GM12864 (cell line): ENCODE data around the gene IFT172.

Source experiments
- DNase-seq: peaks from one replicate; pipeline ENCODE4 v3.0.0-alpha.2; 2011; ENCODE audit warnings: low read depth
- H3K4me3 ChIP-seq: 2 replicates; pipeline ENCODE4 v1.5.1; 2011; ENCODE audit warnings: mild to moderate bottlenecking, low read depth, low read length, control low read depth
- TF ChIP-seq, protein P1 (sequence below): IDR thresholded peaks from 2 replicates; pipeline ENCODE4 v1.5.1; 2011; ENCODE audit warnings: low read depth, mild to moderate bottlenecking, moderate library complexity, low read length, control low read depth, inconsistent platforms; ENCODE audit errors: missing control alignments

The IFT172 gene

DNA sequence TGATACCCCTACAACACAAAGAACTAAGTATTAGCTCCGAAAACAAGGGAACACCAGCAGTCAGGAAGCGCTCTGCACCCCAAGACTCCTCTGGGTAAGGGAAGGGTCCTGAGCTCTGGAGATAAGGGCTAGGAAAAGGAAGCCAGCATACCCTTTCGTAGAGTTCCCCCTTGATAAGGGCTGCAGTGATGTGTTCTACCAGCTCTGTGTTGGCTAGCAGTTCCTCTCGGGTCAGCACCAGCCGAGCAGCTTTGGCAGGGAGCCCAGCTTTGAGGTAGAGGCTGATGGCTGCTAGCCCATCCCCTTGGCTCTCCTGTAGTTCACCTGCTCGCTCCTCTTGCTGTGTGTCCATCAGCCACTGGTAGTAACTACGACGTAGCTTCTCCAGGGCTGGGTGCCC, 28.4 kb downstream of the IFT172 start:
- TF ChIP-seq, protein P1, sequence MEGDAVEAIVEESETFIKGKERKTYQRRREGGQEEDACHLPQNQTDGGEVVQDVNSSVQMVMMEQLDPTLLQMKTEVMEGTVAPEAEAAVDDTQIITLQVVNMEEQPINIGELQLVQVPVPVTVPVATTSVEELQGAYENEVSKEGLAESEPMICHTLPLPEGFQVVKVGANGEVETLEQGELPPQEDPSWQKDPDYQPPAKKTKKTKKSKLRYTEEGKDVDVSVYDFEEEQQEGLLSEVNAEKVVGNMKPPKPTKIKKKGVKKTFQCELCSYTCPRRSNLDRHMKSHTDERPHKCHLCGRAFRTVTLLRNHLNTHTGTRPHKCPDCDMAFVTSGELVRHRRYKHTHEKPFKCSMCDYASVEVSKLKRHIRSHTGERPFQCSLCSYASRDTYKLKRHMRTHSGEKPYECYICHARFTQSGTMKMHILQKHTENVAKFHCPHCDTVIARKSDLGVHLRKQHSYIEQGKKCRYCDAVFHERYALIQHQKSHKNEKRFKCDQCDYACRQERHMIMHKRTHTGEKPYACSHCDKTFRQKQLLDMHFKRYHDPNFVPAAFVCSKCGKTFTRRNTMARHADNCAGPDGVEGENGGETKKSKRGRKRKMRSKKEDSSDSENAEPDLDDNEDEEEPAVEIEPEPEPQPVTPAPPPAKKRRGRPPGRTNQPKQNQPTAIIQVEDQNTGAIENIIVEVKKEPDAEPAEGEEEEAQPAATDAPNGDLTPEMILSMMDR: no peak
- DNase-seq: no peak
- no peak overlapping the region for H3K4me3 ChIP-seq

DNA sequence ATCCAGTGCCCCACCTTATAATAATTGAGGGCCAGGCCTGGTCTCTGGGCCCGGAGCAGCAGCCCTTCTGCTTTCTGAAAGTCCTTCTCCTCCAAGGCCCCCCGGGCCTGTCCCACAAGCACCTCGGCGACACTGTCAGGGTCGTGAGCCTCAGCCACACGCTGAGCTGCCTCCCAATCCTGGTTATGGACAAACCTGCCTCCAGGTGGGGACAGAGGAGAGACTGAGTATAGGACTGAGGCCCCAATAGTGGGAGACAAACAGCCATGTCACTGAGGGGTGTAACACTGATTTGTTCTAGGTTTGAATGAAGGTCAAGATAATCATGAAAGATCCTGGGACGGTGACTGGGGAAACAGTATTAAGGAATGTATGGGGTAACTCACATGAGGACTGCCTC, 35.6 kb downstream of the IFT172 start:
- TF ChIP-seq, protein P1: no peak
- H3K4me3 ChIP-seq: no peak overlapping the region
- DNase-seq: no peak

DNA sequence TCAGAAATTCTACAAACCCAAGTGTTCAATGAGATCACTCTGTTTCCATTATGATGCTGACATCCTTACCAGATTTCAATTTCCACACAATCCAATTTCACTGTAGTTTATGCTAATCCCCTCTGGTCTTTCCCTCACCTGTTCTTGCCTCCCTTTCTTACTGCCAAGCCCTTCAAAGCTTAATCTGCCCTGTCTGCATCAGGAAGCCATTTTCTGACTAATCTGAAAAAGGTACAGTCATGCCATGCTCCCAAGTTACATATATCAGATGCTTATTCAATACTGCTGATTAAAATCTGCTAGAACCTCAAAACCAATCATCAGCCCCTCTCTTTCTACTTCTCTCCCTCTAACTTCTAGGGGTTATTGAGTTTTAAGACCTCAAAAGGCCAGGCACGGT, 38.4 kb downstream of the IFT172 start:
- no peak overlapping the region for H3K4me3 ChIP-seq
- DNase-seq: no peak
- TF ChIP-seq, protein P1: no peak

DNA sequence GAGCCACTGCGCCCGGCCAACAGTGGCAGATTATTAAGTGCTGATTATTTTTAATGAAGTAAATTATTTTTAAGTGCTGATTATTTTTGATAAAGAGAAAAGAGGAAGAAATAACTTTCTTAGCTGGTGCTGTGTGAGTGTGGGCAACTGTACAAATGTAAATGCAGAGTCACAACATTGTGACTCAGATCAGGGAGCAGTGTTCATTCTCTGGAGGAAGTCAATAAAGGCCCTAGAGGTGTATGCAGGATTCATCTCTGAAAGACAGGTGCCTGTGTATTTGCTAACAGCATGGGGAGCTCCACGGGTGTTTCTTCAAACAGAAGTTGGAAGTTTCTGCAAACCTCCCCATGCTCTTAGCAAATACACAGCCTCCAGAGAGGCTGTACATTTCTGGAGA, 41.2 kb downstream of the IFT172 start:
- TF ChIP-seq, protein P1: no peak
- no peak for DNase-seq

DNA sequence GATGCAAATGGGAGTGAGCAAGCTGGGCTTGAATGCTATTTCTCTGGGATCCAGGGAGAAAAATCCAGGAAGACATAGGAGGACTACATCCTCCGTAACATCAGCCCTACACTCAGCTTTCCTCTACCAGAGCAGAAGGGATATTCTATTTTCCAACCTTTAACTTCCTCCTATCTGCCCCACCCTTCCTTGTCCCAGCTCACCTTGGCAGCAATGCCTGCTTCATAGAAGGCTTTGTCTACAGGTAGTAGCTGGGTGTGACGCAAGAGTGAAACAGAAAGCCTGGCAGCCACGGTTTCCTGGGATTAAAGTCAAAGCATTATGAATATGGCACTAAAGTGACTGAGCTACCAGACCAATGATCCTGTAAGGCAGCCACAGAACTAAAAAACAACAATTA, 43.5 kb downstream of the IFT172 start:
- no peak for DNase-seq
- H3K4me3 ChIP-seq: no peak overlapping the region
- TF ChIP-seq, protein P1: no peak

More for the DNA sequence above, 41.2 kb downstream of the IFT172 start:
- H3K4me3 ChIP-seq: no peak overlapping the region

DNA sequence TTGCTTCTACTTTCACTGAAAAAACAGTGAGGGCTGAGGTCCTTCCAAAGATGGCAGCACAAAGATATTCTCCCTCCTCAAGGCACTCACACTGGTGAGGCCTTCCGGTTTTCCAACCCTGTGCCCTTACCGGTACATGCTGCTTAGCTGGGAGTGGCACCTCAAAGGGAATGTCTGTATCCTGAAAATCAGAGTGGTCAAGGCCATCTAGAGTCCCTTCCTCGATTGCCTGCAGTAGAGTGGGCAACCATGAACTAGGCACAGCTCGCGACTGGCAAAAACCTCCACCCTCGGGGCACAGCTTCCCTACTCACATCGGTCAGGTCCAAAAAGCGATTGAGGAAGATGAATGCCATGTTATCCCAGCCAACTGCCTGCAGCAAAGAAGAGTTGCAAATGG, 43.9 kb downstream of the IFT172 start:
- TF ChIP-seq, protein P1: no peak
- DNase-seq: no peak
- H3K4me3 ChIP-seq: no peak overlapping the region

DNA sequence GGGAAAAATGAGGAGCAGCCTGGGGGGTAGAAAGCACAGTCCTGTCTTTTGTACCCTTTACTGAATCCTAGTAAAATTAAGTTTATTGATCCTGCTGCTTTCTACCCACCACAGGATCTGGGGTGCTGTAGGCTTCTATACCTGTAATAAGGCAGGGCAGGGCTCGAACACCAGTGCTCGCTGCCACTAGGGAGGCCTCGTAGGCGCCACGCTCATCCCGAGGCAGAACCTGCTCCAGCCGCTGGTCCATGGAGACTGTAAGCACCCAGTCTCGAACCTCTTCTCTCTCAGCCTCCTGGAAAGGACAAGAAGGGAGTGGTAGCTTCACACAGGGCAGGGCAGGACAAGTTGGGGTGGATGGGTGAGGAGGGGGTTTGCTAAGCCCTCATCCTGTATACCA, 44.4 kb downstream of the IFT172 start:
- H3K4me3 ChIP-seq: no peak overlapping the region
- DNase-seq: no peak
- TF ChIP-seq, protein P1: no peak
